ENCODE results near the gene TMEM145.
"Not testable (repeated sequence)": the region's sequence is repeated elsewhere in the genome, so short reads cannot be mapped to it uniquely, and the experiment has no call there.

DNA sequence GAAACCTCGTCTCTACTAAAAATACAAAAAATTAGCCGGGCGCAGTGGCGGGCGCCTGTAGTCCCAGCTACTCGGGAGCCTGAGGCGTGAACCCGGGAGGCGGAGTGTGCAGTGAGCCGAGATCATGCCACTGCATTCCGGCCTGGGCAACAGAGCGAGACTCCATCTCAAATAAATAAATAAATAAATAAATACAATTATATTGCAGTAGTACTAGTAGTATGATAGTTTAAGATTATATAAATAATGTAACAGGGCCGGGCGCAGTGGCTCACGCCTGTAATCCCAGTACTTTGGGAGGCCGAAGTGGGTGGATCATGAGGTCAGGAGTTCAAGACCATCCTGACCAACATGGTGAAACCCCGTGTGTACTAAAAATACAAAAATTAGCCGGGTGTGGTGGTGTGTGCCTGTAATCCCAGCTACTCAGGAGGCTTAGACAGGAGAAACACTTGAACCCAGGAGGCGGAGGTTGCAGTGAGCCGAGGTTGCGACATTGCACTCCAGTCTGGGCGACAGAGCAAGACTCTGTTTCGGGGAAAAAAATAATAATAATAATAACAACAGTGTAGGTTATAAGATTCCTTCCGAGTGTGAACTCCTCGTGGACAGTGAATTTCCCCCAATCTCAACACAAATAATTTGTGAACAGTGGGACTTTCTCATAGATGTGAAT, 46.0 kb upstream of the TMEM145 start:
- not testable (repeated sequence) for TF ChIP-seq TAF1 (IDR thresholded peaks at IDR 0.05; ENCODE audit: borderline replicate concordance, low read depth, low read length); POLR2A (IDR thresholded peaks at IDR 0.05; ENCODE audit: low read depth, low read length)

Measured in GM12892 (cell line).